ENCODE measurements around the gene PPIG.
"Not testable (repeated sequence)": the region's sequence is repeated elsewhere in the genome, so short reads cannot be mapped to it uniquely, and the experiment has no call there.

The PPIG gene

DNA sequence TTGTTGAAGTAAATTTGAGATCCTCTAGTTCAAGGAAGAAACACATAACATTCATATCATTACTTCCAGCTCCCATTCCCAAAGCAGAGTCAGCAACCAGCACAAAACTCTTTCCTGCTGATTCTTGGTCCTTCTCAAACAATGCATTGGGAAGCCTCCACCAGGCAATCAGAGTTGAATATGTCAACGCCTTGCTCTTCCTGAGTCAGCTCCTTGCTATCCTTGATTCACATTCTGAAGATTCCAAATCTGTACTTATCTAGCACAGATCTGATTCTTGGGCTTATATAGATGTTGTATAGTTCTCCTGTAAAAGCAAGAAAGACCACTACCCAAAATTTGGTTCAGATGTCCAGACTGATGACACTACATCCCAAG lies 80.4 kb downstream of the PPIG start:
- DNase-seq (ENCODE audit: low read depth) = no peak

DNA sequence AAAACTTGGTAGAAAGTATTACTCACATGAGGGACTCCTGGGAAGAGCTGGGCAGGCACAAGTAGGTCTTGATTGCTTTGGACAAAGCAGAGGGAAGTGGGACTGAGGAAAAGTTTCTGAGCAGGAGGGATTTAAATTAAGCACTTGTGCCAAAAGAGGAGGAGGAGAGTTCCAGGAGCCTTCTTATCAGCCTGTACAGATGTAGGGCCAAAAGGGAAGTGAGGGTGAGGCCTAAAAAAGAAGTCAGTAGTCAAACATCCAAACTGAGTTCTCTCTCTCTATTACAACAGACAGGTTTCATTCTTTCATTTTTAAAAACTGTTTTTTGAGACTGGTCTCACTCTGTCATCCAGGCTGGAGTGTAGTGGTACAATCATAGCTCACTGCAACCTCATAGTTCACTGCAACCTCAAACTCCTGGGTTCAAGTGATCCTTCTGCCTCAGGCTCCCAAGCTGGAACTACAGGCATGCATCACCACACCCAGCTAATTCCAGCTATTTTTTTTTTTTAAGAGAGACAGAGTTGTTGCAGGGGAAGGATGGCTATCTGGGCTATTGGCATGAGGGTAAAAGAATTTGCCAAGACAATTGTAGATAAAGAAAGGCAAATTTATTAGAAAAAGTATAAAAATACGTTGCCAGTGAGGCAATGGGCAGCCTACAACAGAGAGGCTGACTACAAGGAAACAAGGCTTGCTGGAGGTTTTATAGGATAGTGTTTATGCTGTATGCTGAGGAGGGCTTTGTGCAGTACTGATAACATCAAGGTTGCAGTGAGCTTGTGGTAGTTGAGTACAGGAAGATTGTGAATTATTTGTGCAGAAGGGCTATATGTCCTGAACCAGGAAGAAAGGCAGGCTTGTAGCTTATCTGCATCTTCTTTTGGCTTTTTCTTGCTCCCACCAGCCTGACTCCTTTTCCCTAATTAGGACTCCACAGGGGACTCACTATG lies 81.1 kb downstream of the PPIG start:
- DNase-seq (ENCODE audit: low read depth) = no peak

DNA sequence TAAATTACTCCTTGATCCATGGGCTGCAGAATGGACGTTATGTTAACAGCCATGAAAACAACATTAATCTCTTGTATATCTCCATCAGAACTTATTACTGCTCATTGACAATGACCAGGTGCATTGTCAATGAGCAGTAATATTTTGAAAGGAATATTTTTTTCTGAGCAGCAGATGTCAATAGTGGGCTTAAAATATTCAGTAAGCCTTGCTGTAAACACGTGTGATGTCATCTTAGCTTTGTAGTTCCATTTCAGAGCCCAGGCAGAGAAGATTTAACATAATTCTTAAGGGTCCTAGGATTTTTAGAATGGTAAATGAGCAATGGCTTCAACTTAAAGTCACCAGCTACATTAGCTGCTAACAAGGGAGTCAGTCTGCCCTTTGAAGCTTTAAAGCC lies 83.4 kb downstream of the PPIG start:
- DNase-seq (ENCODE audit: low read depth) = no peak

DNA sequence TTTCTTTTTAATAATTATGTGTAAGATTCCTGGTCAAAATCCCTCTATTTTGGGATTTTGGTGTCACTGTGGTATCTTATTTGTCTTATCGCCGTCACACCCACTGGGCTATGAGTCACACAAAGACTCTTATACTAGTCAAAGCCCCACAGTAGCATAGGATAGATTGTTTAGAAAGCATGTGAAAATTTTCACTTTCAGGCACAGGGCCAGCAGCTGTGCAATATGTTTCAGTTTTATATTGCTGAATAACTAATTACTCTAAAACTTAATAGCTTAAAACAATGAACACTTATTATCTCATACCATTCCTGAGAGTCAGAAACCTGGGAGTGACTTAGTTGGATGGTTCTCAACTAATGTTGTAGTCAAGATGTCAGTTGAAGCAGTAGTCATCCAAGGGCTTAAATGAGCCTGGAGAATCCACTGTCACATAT lies 86.1 kb downstream of the PPIG start:
- no peak for DNase-seq (ENCODE audit: low read depth)

DNA sequence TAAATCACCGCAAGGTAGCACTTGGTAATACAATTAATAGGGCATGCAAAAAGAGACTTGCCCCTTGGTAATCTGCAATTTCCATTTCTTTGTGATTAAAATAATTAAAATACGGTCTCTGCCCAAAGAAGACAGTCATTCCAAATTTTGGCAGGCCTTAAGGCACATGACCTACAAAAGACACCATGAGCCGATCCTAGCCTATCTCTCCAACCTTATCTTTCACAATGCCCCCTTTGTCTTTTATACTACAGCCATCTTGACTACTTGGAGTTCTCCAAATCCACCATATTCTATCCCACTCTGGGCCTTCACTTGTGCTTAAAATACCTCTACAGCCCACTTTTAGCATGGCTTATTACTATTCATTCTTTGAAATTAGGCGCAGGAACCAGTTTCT lies 86.8 kb downstream of the PPIG start:
- DNase-seq (ENCODE audit: low read depth) = no peak

DNA sequence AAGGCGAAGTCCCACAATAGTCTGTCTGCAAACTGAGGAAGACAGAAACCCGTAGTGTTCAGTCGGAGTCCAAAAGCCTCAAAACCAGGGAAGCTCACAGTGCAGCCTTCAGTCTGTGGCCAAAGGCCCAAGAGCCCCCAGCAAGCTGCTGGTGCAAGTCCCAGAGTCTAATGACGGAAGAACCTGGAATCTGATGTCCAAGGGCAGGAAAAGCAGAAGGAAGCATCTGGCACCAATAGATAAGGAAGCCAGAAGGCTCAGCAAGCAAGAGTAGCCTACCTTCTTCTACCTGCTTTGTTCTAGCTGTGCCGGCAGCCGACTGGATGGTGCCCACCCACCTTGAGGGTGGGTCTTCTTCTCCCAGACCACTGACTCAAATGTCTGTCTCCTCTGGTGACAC lies 88.3 kb downstream of the PPIG start:
- DNase-seq (ENCODE audit: low read depth) = no peak

DNA sequence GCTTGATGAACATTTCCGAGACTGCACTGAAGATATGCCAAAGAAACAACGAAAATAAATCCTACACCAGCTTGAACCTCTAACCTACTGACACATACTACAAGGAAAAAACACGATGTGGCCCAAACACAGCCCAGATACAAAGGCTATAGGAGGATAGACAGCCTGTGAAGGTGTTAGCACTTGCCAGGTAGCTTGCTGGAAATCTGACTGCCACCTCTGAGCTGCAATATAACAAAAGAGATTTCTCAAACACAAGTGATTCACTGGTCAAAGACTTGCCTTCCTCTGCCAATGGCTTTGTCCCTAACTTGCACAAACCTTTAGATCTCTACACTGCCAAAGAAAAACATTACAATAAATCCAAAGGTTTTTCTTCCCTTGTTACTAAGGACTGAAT lies 89.0 kb downstream of the PPIG start:
- DNase-seq (ENCODE audit: low read depth) = no peak

DNA sequence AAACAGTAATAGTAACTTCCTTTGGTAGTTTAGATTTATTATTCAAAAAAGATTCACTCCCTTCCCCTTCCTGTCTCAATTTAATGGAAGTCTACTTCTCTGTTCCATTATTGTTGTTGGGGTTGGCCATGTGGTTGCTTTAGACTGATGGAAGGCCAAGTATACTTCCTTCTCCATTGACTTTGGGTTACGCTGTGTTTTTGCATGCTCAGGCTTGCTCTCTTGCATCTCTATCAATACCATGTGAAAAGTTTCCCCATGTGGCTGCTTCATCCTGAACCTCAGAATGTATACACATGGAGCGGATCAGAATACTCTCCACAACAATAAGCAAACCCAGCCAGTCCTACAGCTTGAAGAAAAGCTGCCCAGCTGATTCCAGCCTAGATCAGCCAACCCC lies 89.8 kb downstream of the PPIG start:
- DNase-seq (ENCODE audit: low read depth) = no peak

DNA sequence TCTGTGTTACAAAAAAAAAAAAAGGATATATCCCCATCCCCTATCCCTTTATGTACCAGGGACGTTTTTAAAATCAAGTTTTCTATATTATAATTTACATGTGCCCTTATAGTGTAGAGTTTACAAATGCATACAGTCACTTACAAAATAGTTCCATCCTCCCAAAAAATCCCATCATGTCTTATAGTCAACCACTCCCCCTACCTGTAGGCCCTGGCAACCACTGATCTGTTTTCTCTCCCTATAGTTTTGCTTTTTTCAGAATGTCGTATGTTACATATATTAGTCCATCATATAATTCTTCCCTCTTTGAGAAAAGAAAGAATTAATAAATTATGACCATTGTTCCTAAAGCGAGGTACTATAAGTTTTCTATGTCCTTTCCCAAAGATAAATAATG lies 92.2 kb downstream of the PPIG start:
- DNase-seq (ENCODE audit: low read depth) = no peak

DNA sequence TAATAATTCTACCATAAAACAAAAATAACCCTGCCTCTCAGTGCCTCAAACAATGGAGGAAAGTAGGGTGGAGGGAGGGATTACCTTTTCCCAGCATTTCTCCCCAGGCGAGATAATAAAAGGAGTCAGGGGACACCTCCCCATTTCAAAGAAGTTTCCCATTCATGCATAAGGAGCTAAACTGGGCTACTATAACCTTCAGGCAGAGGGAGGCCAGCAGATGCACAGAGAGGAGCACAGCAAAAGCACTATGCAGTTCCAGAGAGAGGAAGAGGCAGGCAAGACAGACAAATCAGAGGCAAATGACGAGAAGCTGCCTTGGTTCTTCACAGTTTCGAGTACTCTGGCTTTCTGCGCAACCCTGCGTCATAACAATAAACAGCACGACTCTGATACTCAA lies 92.7 kb downstream of the PPIG start:
- no peak for DNase-seq (ENCODE audit: low read depth)

DNA sequence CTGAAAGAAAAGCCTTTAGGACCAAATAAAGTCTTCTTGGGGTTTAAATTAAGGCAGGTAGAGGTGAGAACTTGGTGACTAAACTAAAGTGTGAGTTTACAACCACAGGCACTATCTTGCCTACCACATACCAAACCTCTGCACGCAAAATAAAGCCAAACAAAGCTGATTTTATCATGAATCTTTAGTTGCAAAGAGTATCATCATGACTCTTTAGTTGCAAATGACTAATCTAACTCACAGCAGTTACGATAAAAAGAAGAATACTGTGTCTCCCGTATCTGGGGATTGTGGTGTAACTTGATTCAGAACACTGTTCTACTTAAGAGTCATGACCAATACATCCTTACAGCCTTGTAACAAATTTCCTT lies 98.9 kb downstream of the PPIG start:
- DNase-seq (ENCODE audit: low read depth) = no peak

DNA sequence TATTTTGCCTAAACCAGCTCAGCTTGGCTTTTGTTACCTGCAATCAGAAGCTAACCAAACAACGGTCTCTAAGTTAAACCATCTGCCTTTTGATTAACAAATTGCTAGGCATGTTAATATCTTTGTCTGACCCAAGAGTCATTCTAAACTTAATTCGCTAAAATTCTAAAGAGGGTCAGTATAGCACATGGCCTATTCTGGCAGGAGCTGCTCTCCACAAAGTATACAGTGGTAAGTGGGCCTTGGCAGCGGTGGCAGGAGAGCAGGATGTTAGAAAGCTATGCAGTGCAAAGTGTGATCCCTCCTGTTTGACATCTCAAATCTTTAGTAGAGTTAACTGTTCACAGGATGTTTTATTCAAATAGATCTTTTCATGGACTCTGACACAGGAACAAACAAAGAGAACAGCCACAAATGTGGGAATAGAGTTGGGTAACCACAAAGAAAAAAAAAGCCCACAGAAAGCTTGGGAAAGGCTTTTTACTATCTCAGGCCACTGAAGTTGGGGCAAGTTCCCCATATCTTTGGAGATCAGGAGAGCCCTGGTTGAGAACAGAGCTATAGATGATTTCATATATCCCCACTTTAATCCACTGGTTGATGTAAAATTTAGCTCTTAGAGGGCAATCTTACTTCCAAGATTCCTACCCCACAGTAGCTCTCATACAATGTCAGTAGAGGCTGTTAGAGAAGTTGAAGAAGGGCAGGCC lies 99.4 kb downstream of the PPIG start:
- DNase-seq (ENCODE audit: low read depth) = no peak

DNA sequence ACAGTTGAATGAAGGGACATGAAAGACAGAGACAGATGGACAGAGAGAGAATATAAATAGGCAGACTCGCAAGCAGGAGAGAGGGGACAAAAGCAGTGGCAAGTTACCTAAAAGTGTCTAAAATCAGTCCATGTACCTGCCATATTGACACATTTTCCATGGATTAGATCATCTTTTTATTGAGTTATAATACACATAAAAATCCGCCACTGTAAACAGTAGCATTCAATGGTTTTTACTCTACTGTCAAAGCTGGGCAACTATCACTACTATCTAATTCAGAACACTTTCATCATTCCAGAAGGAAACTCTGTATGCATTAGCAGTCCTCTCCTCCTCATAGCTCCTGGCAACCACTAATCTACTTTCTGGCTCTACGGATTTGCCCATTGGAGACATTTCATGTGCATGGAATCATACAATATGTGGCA lies 100.0 kb downstream of the PPIG start:
- no peak for DNase-seq (ENCODE audit: low read depth)

DNA sequence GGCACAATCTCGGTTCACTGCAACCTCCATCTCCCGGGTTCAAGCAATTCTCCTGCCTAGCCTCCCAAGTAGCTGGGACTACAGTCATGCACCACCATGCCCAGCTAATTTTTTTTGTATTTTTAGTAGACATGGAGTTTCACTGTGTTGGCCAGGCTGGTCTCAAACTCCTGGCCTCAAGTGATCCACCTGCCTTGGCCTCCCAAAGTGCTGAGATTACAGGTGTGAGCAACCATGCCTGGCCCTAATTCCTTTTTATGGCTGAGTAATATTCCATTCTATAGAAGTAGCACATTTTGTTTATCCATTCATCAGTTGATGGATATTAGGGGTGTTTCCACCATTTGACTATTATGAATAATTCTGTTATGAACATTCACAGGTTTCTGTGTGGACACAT lies 100.6 kb downstream of the PPIG start:
- not testable (repeated sequence) for DNase-seq (ENCODE audit: low read depth)

DNA sequence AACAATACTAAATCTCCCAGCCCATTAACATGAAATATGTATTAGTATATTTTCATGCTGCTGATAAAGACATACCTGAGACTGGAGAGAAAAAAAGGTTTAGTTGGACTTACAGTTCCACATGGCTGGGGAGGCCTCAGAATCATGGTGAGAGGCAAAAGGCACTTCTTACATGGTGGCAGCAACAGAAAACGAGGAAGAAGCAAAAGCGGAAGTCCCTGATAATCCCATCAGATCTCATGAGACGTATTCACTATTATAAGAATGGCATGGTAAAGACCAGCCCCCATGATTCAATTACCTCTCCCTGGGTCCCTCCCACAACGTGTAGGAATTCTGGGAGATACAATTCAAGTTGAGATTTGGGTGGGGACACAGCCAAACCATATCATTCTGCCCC lies 102.7 kb downstream of the PPIG start:
- DNase-seq (ENCODE audit: low read depth) = not testable (repeated sequence)

DNA sequence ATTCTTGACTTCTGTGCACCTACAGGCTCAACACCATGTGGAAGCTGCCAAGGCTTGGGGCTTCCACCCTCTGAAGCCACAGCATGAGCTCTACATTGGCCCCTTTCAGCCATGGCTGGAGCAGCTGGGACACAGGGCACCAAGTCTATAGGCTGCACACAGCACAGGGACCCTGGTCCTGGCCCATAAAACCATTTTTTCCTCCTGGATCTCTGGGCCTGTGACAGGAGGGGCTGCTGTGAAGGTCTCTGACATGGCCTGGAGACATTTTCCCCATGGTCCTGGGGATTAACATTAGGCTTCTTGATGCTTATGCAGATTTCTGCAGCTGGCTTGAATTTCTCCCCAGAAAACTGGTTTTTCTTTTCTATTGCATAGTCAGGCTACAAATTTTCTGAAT lies 103.8 kb downstream of the PPIG start:
- DNase-seq (ENCODE audit: low read depth) = not testable (repeated sequence)

DNA sequence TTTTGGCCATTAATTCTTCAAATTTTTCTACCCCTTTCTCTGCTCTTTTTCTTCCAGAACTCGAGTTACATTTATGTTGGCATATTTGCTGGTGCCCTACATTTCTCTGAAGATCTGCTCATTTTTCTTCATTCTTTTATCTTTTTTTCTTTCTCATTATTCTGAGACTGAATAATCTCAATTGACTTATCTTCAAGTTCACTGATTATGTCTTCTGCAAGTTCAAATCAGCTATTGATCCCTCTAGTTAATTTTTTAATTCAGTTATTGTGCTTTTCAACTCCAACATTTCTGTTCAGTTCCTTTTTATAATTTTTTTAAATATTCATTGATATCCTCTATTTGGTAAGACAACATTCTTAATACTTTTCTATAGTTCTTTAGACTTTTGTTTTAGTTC lies 106.8 kb downstream of the PPIG start:
- no peak for DNase-seq (ENCODE audit: low read depth)

Data from stimulated activated CD8-positive, alpha-beta memory T cell treated with anti-CD3 and anti-CD28 coated beads, Interleukin-4, amount 100 ng/mL, for 24 hours (primary cell).